GM06990 (cell line): ENCODE measurements around the gene IFT81.
"Not testable (repeated sequence)": the region's sequence is repeated elsewhere in the genome, so short reads cannot be mapped to it uniquely, and the experiment has no call there.

Experiments used
- DNase-seq: peaks from one replicate; pipeline ENCODE4 v3.0.0-alpha.2; 2011; ENCODE audit not compliant: insufficient read length; ENCODE audit errors: extremely low read depth
- H3K27me3 ChIP-seq: replicated peaks from 2 replicates; pipeline ENCODE4 v1.6.0; 2011; ENCODE audit warnings: low read length; ENCODE audit not compliant: control insufficient read depth, insufficient read depth
- H3K36me3 ChIP-seq: 2 replicates; pipeline ENCODE4 v1.5.1; 2011; ENCODE audit warnings: low read length; ENCODE audit not compliant: control insufficient read depth, insufficient read depth
- H3K4me3 ChIP-seq: replicated peaks from 2 replicates; pipeline ENCODE4 v1.5.1; 2011; ENCODE audit warnings: low read depth, mild to moderate bottlenecking, control low read depth, low read length
- CTCF ChIP-seq: IDR thresholded peaks from 2 replicates; pipeline ENCODE4 v1.5.1; 2011; ENCODE audit warnings: low read length, control low read depth, mild to moderate bottlenecking, inconsistent platforms; ENCODE audit not compliant: insufficient read depth, poor library complexity, severe bottlenecking

IFT81 gene

GRCh38 chr12:110254971-110255540 is 130.9 kb downstream of the IFT81 start:
- DNase-seq, result no peak
- no peak for TF ChIP-seq CTCF
- H3K4me3 ChIP-seq, result no peak overlapping the region

GRCh38 chr12:110255890-110256456 is 131.8 kb downstream of the IFT81 start:
- DNase-seq, H3K27me3 ChIP-seq, H3K36me3 ChIP-seq, H3K4me3 ChIP-seq: not testable (repeated sequence)

More at GRCh38 chr12:110254971-110255540, 130.9 kb downstream of the IFT81 start:
- Histone ChIP-seq H3K27me3 (no peaks in the 10 kb centered on the region), H3K36me3 (no peaks in the 10 kb centered on the region)

GRCh38 chr12:110256780-110257431 is 132.7 kb downstream of the IFT81 start:
- H3K36me3 ChIP-seq, result no peaks in the 10 kb centered on the region
- H3K27me3 ChIP-seq, result no peaks in the 10 kb centered on the region
- no peak for DNase-seq
- no peak for TF ChIP-seq CTCF
- no peak overlapping the region for H3K4me3 ChIP-seq

GRCh38 chr12:110258466-110258865 is 134.3 kb downstream of the IFT81 start:
- no peak for DNase-seq
- no peak for TF ChIP-seq CTCF
- H3K27me3 ChIP-seq, result no peaks in the 10 kb centered on the region
- H3K4me3 ChIP-seq, result no peak overlapping the region
- H3K36me3 ChIP-seq, result no peaks in the 10 kb centered on the region

- no peak for TF ChIP-seq CTCF
- Histone ChIP-seq H3K27me3 (no peaks in the 10 kb centered on the region), H3K36me3 (no peaks in the 10 kb centered on the region), H3K4me3 (no peak overlapping the region)
- DNase-seq, result no peak
Observed at GRCh38 chr12:110262442-110263388, 138.6 kb downstream of the IFT81 start.
